Small intestine (tissue), 7 donors: ENCODE measurements around the gene RRP9. TPM values are rescaled to one million over a fixed set of nuclear protein-coding genes. Genes with fewer than 3 reads are reported as not detected.

Experiments
- DNase-seq, 2 donors: peaks; one replicate each; pipeline versions ENCODE4 v3.0.0 to v3.0.0-alpha.2; 2013
- FAIRE-seq: peaks from 2 replicates; lab custom pipeline; 2012; peaks lifted over from hg19 to GRCh38; lab: Jason Lieb, UNC
- H3K27ac ChIP-seq, 3 donors: one replicate each; pipeline ENCODE4 v1.5.1; 2013; ENCODE audit warnings: low read length in 2 of 3, mild to moderate bottlenecking in 2 of 3, control low read depth in 1 of 3, inconsistent platforms in 1 of 3, low read depth in 1 of 3, moderate library complexity in 1 of 3
- H3K27me3 ChIP-seq, 3 donors: one replicate each; pipeline ENCODE4 v1.6.1; 2013; ENCODE audit warnings: low read length in 3 of 3, inconsistent platforms in 1 of 3; ENCODE audit not compliant: control insufficient read depth in 3 of 3, insufficient read depth in 3 of 3
- H3K36me3 ChIP-seq, 3 donors: one replicate each; pipeline ENCODE4 v1.6.1; 2013; ENCODE audit warnings: low read length in 3 of 3, inconsistent platforms in 1 of 3, low read depth in 1 of 3, mild to moderate bottlenecking in 1 of 3, moderate library complexity in 1 of 3; ENCODE audit not compliant: control insufficient read depth in 3 of 3, insufficient read depth in 2 of 3
- H3K4me1 ChIP-seq, 3 donors: one replicate each; pipeline ENCODE4 v1.6.1; 2013; ENCODE audit warnings: low read length in 2 of 3, inconsistent platforms in 1 of 3, low read depth in 1 of 3, mild to moderate bottlenecking in 1 of 3, moderate library complexity in 1 of 3; ENCODE audit not compliant: control insufficient read depth in 3 of 3, insufficient read depth in 2 of 3
- H3K4me3 ChIP-seq, 3 donors: one replicate each; pipeline ENCODE4 v1.5.1; 2013; ENCODE audit warnings: low read length in 3 of 3, control low read depth in 1 of 3, inconsistent platforms in 1 of 3, low read depth in 1 of 3, mild to moderate bottlenecking in 1 of 3, moderate library complexity in 1 of 3
- H3K9me3 ChIP-seq, 2 donors: one replicate each; pipeline ENCODE4 v1.6.1; 2013; ENCODE audit warnings: low read depth in 1 of 2, low read length in 1 of 2; ENCODE audit not compliant: control insufficient read depth in 2 of 2, insufficient read depth in 1 of 2
- WGBS, 3 donors: extraction: QIAGEN DNeasy Blood & Tissue Kit; methylation state at CpG; one replicate each; pipeline ENCODE4 v1.1.7; 2013; 5-methylcytosine and 5-hydroxymethylcytosine counted together
- polyA plus RNA-seq, 4 donors: library from polyadenylated mRNA; stranded (reverse) in 3 of 4; unstranded in 1 of 4; fragments of 200-250 nt in 3 of 4; fragments of 120-200 nt in 1 of 4; gene quantifications; one replicate each; pipeline versions ENCODE4 v1.2.1 to v1.2.3, GENCODE V29; 2013
- donor health status: healthy with polysubstance abuse.
- donor health status: control.
- donor health status: control.
- donor health status: Bipolar disorder and iron deficiency.
- donor health status: healthy.

The RRP9 gene
- polyA plus RNA-seq, 4 donors = 8.9 to 26.0 (median 15.6) TPM

DNA sequence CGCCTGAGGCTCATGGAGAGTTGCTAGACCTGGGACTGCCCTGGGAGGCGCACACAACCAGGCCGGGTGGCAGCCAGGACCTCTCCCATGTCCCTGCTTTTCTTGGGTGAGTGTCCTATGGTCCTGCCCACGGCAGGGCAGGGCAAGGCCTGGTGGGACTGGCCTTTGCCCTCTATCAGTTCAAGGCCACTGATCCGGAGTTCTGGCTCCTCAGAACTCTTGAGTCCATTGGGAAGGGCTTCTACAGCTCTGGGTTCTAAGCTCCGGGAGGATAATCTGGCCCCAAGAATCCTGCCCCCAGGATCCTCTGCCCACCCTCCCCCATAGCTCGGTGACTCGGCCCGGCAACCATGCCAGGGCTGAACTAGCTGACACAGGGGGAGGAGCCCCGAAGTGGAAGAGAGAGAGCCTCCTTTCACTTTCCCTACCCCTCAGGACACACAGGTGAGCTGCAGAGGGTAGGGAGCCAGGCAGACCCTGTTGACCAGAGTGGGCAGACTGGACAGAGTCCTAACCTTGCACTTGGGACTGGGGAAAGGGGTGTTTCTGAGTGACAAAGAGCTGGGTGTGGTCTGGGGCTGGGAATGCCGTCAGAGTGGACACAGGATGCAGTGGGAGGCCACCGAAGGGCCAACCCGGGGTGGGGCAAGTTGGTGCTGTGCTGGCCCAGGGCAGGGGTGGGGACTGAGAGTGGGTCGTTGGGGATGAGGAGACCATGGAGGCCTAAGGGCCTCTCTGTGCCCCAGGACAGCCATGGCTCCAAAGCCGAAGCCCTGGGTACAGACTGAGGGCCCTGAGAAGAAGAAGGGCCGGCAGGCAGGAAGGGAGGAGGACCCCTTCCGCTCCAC is 1.1 kb upstream of the RRP9 start:
- FAIRE-seq (no peak), DNase-seq (peak; percentile 80 to 82)
- WGBS, 3 donors = 24 to 46% (median 32%) methylated on average over 17 of the region's 17 CpGs

DNA sequence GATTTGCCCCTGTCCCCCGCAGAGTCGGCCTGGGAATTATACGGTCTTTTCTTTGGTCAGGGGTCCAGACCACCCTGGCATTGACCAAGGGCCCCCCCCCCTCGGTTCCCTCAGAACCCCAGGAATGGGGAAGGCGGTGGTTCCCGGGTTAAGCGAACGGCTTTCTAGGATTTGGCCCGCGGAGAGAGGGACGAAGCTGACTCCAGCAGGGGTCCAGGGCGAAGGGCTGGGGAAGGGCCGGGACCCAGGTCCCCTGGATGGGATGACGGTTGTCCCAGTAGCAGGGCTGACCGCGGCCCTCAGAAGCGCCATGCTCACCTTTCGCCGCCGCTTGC is 274 bp downstream of the RRP9 start:
- Histone ChIP-seq H3K27ac (peak overlapping the region in 2 of 3 donors; percentile 17 to 55), H3K36me3 (peaks cover 2 to 42% (median 8%) of the 10 kb centered on the region in 3 donors), H3K4me3 (peak overlapping the region; percentile 67 to 93 (median 68)), H3K4me1 (peaks cover 3 to 22% (median 9%) of the 10 kb centered on the region in 3 donors), H3K27me3 (no peaks in the 10 kb centered on the region), H3K9me3 (no peaks in the 10 kb centered on the region)
- DNase-seq = no peak
- 0 to 1% (median 0%) methylated on average over 20 of the region's 20 CpGs for WGBS, 3 donors
- no peak for FAIRE-seq

More for the DNA sequence above, 1.1 kb upstream of the RRP9 start:
- Histone ChIP-seq H3K4me1 (peaks cover 3 to 22% (median 9%) of the 10 kb centered on the region in 3 donors), H3K36me3 (peaks cover 0 to 33% (median 0%) of the 10 kb centered on the region in 3 donors), H3K27me3 (no peaks in the 10 kb centered on the region), H3K9me3 (no peaks in the 10 kb centered on the region), H3K4me3 (peak overlapping the region; percentile 24 to 93 (median 29)), H3K27ac (peak overlapping the region; percentile 93 to 97 (median 94))

- DNase-seq = peak in 1 of 2 donors; percentile 25
- FAIRE-seq = no peak
- Histone ChIP-seq H3K36me3 (peaks cover 2 to 45% (median 8%) of the 10 kb centered on the region in 3 donors), H3K27me3 (no peaks in the 10 kb centered on the region), H3K4me1 (peaks cover 3 to 22% (median 9%) of the 10 kb centered on the region in 3 donors), H3K9me3 (no peaks in the 10 kb centered on the region), H3K27ac (peak overlapping the region in 1 of 3 donors; percentile 17), H3K4me3 (peak overlapping the region; percentile 67 to 93 (median 68))
- 27 to 33% (median 31%) methylated on average over 13 of the region's 13 CpGs for WGBS, 3 donors
Observed at GRCh38 chr3:51940648-51941462, 849 bp downstream of the RRP9 start.

DNA sequence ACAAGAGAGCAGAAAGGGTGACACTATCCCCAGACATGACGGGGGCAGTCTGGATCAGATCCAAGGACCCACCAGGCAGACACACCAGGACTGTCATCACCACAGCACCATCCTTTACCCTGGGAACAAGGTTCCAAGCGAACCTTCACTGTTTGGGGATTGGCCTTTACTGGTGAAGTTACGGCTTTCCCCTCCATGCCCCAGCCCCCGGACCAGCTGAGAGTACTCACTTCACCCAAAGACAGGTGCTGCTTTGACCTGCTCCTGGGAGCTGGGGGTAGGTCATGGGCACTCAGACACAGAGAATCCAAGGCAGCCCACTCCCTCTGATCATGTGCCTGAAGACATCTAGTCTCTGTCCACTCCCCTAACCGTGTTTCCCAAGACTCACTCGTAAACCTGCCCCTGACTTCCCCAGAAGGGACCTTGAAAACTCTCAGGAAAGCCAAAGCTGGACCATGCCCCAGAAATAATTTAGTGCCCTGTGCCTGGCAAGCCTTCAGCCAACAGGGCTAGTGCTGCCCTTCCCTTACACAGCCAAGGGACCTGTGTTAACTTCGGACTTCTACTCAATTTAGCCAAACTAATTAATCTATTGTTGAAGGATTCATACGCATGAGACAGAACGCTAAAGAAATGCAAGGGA is 2.8 kb downstream of the RRP9 start:
- Histone ChIP-seq H3K27me3 (no peaks in the 10 kb centered on the region), H3K4me1 (peaks cover 3 to 22% (median 9%) of the 10 kb centered on the region in 3 donors), H3K4me3 (no peak overlapping the region), H3K9me3 (no peaks in the 10 kb centered on the region), H3K36me3 (peaks cover 4 to 51% (median 11%) of the 10 kb centered on the region in 3 donors), H3K27ac (no peak overlapping the region)
- WGBS, 3 donors = 84 to 90% (median 87%) methylated on average over 9 of the region's 9 CpGs
- no peak for DNase-seq
- FAIRE-seq = no peak

- Histone ChIP-seq H3K9me3 (no peaks in the 10 kb centered on the region), H3K27me3 (no peaks in the 10 kb centered on the region), H3K4me3 (no peak overlapping the region), H3K4me1 (peaks cover 3 to 15% (median 4%) of the 10 kb centered on the region in 3 donors), H3K36me3 (peaks cover 7 to 62% (median 11%) of the 10 kb centered on the region in 3 donors), H3K27ac (no peak overlapping the region)
- DNase-seq (no peak), FAIRE-seq (no peak)
- WGBS, 3 donors = 88 to 98% (median 88%) methylated on average over 10 to 13 of the region's 13 CpGs
Observed at GRCh38 chr3:51937611-51938450, 3.9 kb downstream of the RRP9 start.

- DNase-seq = no peak
- Histone ChIP-seq H3K36me3 (peaks cover 7 to 67% (median 11%) of the 10 kb centered on the region in 3 donors), H3K27me3 (no peaks in the 10 kb centered on the region), H3K27ac (no peak overlapping the region), H3K9me3 (no peaks in the 10 kb centered on the region), H3K4me1 (peaks cover 3 to 8% (median 4%) of the 10 kb centered on the region in 3 donors), H3K4me3 (no peak overlapping the region)
- no peak for FAIRE-seq
- WGBS, 3 donors = 84 to 88% (median 86%) methylated on average over 9 of the region's 9 CpGs
Observed at GRCh38 chr3:51937014-51937413, 4.7 kb downstream of the RRP9 start.

DNA sequence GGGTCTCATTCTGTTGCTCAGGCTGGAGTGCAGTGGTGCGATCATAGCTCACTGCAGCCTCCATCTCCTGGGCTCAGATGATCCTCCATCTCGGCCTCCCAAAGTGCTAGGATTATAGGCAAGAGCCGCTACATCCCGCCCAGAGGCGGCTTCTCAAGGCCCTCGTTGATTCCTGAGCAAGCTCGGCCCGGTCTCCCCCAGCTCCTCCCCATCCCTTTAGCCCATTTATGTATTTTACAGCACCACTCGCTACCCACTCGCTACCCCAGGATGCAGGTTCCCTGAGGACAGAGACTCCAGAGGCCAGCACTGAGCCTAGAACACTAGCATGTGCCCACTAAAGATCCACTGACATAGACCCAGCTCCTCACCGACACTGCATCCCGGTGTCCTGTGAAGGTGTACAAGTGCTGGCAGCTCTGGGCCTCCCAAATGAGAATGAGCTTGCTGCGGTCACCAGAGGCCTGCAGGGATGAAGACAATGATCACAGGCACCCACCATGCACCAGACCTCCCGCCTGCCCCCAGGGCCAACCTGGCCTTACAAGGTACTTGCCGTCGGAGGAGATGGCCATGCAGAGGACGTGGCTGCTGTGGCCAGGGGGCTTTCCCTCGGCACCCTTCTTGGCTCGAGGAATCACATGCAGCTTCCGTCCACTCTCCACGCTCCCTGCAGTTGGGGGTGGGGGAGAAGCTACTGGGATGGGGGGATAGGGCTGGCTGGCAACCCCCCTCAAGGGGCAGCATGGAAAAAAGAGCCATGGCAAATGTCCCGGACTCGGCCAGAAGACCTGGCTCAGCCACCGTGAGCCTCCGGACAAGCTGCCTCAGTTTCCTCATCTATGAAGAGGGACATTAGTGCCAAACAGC is 5.6 kb downstream of the RRP9 start:
- FAIRE-seq = no peak
- no peak for DNase-seq

More for the DNA sequence above, 5.6 kb downstream of the RRP9 start:
- 95 to 96% (median 95%) methylated on average over 25 of the region's 25 CpGs for whole genome bisulfite sequencing, 3 donors
- Histone ChIP-seq H3K36me3 (peaks cover 7 to 70% (median 11%) of the 10 kb centered on the region in 3 donors), H3K4me3 (no peak overlapping the region), H3K27ac (no peak overlapping the region), H3K4me1 (peaks cover 3 to 8% (median 4%) of the 10 kb centered on the region in 3 donors), H3K27me3 (no peaks in the 10 kb centered on the region), H3K9me3 (no peaks in the 10 kb centered on the region)
